GM13976 (cell line): ENCODE results near the gene ASMT.

Source experiments
- DNase-seq: peaks from one replicate; pipeline ENCODE4 v3.0.0; 2012; ENCODE audit warnings: low spot score
- in situ Hi-C: fragments of 300-500 bp; cut with MboI; formaldehyde crosslinking; loops from one replicate; pipeline ENCODE4 v1.12.0; 2022; ENCODE audit warnings: low sequenced_read_pairs, mixed read lengths, inconsistent platforms; ENCODE audit not compliant: unreplicated experiment
- TF ChIP-seq, protein P1 (sequence below): IDR thresholded peaks from 2 replicates; pipeline ENCODE4 v1.5.1; 2012; ENCODE audit warnings: borderline replicate concordance, mild to moderate bottlenecking; ENCODE audit not compliant: insufficient read depth; ENCODE audit errors: extremely low read depth, missing control alignments, control extremely low read depth

ASMT gene

DNA sequence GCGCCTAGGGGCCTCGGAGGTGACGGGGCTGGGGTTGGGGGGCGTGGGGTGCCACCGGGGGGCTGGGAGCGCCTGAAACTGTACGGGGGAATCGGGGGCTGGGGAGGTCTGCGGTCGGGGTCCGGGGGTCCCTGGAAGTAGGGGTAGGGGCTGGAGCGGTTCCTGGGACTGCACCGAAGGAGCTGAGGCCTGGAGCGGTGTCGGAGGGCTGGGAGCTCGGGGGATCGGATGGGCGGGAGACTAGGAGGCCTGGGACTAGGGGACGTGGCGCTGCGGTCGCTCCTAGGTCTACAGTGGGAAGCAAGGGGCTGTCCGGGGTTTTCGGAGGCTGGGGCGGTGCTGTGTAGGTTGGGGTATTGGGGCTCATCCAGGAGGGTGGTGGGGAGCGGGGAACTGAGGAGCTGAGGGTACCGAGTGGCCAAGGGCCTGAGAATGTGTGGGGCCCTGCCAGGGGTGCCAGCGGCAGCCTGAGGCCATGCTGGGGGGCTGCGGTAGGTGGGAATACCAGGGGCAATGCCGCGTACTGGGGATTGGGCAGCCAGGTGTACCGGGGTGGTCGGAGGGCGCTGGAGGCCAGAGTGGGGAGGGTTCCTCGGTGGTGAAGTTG is 22.9 kb upstream of the ASMT start:
- in situ Hi-C loops = no loop called here
- peak; percentile 45 for DNase-seq
- TF ChIP-seq, protein P1, sequence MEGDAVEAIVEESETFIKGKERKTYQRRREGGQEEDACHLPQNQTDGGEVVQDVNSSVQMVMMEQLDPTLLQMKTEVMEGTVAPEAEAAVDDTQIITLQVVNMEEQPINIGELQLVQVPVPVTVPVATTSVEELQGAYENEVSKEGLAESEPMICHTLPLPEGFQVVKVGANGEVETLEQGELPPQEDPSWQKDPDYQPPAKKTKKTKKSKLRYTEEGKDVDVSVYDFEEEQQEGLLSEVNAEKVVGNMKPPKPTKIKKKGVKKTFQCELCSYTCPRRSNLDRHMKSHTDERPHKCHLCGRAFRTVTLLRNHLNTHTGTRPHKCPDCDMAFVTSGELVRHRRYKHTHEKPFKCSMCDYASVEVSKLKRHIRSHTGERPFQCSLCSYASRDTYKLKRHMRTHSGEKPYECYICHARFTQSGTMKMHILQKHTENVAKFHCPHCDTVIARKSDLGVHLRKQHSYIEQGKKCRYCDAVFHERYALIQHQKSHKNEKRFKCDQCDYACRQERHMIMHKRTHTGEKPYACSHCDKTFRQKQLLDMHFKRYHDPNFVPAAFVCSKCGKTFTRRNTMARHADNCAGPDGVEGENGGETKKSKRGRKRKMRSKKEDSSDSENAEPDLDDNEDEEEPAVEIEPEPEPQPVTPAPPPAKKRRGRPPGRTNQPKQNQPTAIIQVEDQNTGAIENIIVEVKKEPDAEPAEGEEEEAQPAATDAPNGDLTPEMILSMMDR = no peak

DNA sequence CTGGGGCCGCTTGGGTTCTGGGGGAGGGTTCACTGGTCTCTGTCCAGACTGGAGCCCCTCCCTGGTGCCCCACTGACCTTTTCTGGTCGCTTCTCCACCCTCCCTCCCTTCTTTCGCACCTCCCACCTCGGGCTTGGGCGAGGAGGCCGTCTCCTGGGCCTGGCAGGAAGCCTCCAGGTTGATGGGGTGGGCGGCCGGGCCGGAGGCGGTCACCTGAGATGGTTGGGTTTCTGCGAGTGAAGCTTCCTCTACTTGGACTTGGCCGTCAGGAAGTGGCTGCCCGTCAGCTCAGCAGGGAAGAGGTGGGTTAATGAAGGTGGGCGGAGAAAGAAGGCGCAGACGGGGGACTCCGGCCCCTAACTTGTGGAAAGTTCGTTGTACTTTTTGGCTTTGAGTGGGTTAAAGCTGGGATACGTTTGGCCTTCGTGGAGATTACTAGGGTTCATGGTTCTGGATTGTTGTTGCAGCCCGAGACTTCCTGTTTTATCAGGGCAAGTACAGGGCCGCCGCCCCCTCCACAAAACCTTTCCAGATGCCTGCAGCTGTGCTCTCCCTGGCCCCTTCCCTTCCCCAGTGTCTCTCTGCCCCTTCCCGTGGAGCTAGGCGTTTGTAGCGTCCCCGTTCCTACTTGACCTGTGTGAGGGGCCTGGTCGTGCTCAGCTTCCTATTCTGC is 22.3 kb upstream of the ASMT start:
- in situ Hi-C loops = no loop called here
- TF ChIP-seq, protein P1 = no peak
- peak; percentile 78 for DNase-seq

DNA sequence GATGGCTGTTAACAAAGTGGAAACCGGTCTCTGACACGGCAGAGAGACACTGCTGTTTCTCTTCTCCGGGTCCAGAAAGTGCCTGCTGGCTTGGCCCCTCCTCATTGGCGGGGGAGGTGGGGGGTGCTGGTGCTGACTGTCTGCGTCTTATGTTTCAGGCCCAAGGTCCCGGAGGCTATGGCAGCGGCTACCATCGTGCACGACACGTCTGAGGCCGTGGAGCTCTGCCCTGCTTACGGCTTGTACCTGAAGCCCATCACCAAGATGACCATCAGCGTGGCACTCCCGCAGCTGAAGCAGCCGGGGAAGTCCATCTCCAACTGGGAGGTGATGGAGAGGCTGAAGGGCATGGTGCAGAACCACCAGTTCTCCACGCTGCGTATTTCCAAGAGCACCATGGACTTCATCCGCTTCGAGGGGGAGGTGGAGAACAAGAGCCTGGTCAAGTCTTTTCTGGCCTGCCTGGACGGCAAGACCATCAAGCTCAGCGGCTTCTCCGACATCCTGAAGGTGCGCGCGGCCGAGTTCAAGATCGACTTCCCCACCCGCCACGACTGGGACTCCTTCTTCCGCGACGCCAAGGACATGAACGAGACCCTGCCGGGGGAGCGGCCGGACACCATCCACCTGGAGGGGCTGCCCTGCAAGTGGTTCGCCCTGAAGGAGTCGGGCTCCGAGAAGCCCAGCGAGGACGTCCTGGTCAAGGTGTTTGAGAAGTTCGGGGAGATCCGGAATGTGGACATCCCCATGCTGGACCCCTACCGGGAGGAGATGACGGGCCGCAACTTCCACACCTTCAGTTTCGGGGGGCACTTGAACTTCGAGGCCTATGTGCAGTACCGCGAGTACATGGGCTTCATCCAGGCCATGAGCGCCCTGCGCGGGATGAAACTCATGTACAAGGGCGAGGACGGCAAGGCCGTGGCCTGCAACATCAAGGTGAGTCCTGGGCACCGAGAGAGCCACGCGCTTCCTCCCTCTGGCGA is 21.3 kb upstream of the ASMT start:
- TF ChIP-seq, protein P1 = no peak

DNA sequence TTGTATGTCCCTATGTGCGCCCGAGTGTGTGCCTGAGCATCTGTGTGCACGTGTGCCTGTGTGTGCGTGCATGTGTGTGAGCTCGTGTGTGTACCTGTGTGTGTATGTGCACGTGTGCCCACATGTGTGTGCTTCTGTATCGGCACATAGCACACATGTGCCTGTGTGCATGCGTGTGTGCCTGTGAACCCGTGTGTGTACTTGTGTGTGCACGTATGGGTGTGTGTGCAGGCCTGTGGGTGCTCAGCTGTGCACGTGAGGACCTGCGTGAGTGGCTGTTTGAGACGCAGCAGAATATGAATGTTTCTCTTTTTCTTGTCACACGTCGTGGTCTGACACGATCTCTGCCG is 19.2 kb upstream of the ASMT start:
- DNase-seq = no peak
- in situ Hi-C loops = no loop called here
- TF ChIP-seq, protein P1 = no peak

More for the DNA sequence above, 21.3 kb upstream of the ASMT start:
- in situ Hi-C loops = no loop called here
- no peak for DNase-seq

DNA sequence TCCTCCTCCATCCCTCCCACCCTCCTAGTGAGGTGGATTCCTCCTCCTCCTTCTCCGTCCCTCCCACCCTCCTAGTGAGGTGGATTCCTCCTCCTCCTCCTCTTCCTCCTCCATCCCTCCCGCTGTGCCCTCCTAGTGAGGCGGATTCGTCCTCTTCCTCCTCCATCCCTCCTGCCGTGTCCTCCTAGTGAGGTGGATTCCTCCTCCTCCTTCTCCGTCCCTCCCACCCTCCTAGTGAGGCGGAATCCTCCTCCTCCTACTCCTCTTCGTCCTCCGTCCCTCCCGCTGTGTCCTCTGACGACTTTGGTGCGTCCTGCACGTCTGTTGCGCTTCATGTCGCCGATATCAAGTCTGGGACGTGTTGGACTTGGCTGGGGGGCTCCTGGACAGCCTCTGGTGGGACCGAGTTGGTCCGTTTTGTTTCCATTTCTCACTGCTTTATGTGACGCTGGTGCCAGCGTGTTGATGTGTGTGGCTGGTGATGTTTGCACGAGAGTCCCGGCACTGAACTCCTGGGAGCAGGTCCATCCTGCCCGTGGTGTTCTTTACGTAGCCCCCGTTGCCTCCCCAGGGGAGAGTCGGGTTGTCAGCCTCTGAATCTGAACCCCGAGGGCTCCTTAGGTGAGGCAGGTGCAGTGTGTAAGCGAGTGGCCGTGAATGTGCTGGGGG is 18.0 kb upstream of the ASMT start:
- in situ Hi-C loops = no loop called here
- DNase-seq = no peak
- TF ChIP-seq, protein P1 = no peak
